GM21529 (cell line): ENCODE measurements around the gene ENPP1.

Experiments used
- ATAC-seq: cut with Tn5 transposase; IDR thresholded peaks from one replicate; pipeline ENCODE4 v1.9.1; 2021; ENCODE audit not compliant: unreplicated experiment

The ENPP1 gene

DNA sequence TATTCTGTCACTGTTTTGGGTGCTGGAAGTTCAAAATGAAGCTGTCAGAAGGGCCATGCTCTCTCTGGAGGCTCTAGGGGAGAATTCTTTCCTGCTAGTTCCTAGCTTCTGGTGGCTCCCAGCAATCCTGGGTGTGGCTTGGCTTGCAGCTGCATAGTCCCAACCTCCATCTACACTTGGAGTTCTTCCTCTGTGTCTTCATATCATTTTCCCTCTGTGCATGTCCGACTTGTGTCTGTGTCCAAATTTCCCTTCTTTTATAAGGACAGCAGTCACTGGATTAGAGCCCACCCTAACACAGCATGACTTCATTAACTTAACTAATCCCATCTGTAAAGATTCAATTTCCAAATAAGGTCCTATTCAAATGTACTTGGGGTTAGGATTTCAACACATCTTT is 23.3 kb upstream of the ENPP1 start:
- ATAC-seq = no peak

GRCh38 chr6:131787079-131787478 is 20.7 kb upstream of the ENPP1 start:
- ATAC-seq = no peak

DNA sequence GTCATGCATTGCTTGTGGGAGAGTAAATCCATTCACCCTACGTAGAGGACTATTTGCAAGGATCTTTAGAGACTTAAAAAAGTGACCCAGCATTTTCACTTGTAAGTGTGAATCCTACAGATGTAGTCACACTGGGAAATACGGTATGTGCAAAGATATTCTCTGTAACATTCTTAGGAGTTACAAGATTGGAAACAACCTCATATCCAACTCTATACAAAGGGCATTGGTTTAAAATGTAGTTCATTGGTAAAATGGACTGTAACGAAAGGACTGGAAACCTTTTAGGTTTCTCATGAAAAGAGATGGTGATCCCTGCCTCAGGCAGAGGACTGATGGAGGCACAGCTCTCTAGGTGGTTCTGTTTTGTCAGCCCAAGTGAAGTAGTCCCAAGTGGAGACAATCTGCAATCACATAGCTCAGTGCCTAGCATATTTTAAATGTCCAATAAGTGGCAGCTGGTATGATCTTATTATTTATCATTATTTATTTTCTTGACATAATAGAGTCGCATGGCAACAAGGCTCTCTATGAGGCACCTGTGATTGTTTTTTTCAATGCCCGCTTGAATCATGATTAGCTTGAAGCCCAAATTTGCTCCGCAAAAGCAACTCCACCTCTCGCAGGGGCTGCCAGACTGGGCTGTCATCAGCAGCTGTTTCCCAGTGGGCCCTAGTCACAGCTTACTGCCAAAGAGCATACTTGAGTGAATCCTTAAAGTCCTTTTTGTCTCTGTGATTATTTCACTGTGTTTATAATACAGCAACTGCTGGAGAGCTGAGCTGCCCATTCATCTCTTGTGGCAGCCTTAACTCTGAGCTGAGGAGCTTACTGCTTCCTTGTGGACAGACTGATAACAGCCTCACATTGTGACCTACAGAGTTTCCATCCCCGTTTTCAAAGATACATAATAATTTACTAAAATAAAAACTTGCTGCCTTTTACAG is 19.8 kb upstream of the ENPP1 start:
- no peak for ATAC-seq

DNA sequence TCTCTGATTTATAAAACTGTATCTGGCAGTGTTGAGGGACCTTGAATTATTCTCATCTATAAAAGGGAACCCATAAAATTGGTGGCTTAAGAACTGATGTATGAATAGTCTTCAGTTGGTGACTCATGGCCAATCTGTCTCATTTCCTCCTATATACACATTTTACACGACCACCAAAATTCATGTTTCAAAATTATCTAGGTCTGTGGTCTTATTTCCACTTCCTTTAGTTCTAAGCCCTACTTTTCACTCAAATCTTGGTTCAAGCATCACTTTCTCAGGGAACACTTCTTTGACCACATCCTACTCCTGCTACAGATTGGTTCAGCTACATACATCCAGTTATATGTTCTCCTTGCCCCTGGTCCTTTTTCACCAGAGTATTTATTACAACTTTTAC is 18.6 kb upstream of the ENPP1 start:
- ATAC-seq = no peak

DNA sequence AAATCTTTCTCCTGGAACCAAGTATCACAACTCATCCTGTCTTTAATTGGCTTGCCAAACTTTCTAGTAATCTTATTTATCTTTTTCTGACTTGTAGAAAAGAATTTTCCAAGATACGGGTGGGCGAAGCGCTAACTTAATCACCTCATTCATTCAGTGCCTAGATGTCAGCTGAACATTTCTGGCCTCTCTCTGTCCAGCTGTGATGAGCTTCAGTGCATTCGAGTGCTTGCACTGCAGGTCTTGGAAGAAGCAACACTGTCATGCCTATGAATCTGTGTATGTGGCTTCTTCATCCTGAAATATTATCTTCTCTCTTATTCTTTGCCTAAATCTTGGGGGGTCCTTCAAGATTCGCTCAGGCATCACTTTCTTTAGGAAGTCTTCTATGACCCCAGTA is 16.3 kb upstream of the ENPP1 start:
- no peak for ATAC-seq

- ATAC-seq = no peak
These were observed 15.7 kb upstream of the ENPP1 start for GRCh38 chr6:131792091-131792496.

DNA sequence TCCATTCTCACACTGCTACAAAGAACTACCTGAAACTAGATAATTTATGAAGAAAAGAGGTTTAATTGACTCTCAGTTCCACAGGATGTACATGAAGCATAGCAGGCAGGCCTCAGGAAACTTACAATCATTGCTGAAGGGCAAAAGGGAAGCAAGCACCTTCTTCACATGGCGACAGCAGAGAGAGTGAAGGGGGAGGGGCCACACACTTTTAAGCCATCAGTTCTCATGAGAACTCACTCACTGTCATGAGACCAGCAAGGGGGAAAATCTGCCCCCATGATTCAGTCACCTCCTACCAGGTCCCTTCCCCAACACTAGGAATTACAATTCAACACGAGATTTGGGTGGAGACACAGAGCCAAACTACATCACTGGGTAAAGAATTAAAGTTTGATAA is 12.5 kb upstream of the ENPP1 start:
- ATAC-seq = no peak

- ATAC-seq = no peak
These were observed 5.5 kb upstream of the ENPP1 start for GRCh38 chr6:131802347-131802746.

GRCh38 chr6:131803007-131803769 is 4.6 kb upstream of the ENPP1 start:
- ATAC-seq = no peak

DNA sequence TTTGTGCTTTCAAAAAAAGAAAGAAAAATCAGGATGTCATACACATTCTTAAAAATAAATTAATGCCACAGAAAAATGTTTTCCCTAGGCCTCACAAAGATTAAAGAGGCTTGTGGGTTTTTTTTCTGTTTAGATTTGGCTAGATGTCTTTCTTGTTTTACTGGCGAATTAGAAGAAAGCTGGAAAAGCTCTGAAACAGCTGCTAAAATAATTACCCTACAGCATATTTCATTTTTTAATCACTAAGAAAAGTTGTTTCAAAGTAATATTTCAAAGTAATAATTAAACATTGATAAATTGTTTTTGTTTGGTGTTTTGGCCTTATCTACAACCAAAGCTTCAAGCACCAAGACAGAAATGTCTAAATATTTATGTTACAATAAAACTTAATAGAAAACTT is 3.7 kb upstream of the ENPP1 start:
- no peak for ATAC-seq

DNA sequence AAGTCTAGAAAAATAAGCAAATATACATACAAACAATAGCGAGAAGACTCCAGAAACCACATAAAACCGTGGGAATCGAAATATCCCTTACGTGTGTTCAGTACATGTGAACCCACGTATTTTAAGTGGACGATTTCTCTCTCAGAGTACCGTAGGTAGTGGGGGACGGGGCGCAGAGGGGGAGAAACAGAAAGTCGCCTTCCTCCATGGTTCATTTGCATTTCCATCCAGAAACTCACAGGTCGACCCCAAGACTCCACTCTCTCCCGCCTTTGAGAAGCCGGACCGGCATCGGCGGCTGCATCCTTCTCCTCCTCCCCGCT is 538 bp upstream of the ENPP1 start:
- no peak for ATAC-seq

DNA sequence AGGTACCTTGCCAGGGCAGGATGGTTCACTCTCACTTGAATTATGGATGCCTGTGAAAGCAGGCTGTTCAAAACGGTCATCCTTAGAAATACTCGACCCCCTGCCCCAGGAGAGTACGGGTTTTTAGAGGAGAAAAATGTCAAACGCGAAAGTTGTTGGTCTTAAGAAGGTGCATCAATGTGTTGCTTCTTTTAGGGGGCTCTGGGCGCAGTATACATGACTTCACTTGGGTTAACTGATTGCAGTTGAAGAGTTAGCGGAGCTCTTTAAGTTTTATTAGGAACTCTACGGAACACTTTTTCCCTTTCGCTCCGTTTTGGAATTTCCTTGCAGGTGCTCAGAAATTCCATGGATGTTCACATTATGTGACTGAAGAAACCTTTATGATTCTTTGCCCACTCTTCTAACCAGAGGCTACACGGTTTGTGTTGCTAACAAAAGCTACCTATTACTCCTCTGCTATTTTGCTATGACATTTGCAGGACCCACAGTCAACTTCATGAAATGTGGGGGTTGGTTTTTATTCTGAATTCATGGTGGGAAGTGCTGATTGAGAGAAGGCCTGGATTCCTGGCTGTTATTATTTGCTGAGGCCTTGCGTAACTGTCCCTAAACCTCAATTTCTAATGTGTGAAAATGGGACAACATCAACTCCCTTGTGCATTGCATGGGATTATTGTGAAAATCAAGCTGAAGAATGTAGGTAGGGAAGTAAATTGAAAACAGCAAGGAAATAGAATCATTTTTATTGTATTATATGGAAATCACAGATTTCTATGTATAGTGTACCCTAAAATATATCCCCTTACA is 845 bp downstream of the ENPP1 start:
- ATAC-seq = no peak

- ATAC-seq = no peak
These were observed 3.7 kb downstream of the ENPP1 start for GRCh38 chr6:131811500-131811899.

DNA sequence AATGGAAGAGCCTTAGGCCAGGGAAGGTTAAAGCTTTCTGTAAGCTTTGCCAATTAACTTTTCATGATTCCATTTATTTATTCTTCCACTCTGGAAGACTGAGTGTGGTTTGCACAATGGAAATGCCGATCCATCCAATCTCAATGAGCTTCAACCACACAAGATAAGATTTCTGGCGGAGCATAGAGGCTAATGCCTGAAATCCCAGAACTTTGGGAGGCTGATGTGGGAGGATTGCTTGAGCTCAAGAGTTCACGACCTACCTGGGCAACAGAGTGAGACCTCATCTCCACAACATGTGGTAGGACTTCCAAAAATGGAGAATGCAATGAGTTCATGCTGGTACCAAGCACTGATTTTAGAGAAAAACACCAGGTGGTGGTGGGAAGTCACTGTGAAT is 6.2 kb downstream of the ENPP1 start:
- ATAC-seq = no peak

DNA sequence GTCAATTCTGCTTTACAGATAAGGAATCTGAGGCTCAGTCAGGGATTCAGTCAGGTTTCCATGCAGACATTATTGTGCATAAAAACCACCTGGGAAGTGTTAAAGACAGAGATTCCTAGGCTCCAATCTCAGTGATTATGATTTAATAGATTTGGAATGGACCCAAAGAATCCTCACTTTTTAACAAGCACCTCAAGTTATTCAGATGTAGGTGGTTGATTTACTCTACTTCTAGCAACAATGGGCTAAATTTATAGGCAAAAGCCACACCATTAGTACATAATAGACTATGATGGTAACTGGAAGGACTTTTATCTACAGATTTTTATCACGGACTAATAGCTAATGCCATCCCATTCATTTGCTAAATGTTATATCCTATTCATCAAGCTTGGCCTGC is 9.0 kb downstream of the ENPP1 start:
- no peak for ATAC-seq

GRCh38 chr6:131819572-131820124 is 11.8 kb downstream of the ENPP1 start:
- no peak for ATAC-seq

- ATAC-seq = no peak
These were observed 13.4 kb downstream of the ENPP1 start for GRCh38 chr6:131821010-131821807.

GRCh38 chr6:131822119-131822518 is 14.3 kb downstream of the ENPP1 start:
- ATAC-seq = no peak

DNA sequence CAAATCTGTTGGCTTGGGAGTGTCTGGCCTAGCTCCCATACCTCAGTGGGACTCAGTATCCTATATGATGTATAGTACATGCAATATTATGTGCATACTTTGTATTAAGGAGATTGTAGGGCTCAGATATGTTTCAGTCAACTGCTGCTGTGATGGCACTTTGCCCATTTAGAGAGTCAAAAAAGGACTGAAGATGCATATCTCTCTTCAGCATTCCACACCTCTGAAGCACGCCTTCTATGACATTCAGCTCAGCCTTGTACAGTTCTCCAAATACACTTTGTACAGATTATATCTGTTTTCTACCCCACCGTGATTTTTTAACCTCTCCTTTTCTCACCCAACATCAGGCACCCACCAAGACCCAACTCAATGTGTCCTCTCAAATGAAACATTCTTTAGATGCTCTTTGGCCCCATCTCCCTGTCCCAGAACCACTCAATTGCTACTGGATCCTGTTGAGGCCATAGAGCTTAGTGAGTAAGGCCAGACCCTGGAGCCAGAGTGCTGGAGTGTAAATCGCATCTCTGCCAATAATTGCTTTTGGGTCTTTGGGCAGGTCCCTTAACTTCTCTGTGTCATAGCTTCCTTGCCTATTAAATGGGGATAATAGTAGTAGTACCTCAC is 15.6 kb downstream of the ENPP1 start:
- no peak for ATAC-seq

DNA sequence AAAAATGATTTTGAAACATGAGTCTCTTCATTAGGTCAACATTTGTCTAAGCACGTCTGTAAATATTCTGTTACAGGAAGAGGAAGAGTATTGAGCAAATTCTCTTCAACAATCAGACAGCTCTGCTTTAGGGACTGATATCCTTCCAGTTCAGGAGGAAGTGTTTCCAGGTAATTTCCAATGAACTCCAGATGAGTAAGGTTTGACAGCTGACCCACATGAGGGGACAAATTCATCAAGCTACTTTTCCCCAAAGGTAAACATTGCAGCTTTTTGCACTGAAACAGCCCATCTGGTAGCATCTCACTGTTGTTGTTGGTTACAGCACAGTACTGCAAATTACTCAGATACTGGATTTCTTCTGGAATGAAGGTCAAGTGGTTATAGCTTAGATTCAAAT is 18.1 kb downstream of the ENPP1 start:
- ATAC-seq = no peak
